IMR-90 (cell line): ENCODE measurements around the gene GCLC.
"Not testable (repeated sequence)": the region's sequence is repeated elsewhere in the genome, so short reads cannot be mapped to it uniquely, and the experiment has no call there.

Source experiments
- CTCF ChIP-seq: conservative IDR thresholded peaks from 2 replicates; pipeline ENCODE4 v1.5.1; 2012; ENCODE audit warnings: mild to moderate bottlenecking, low read depth, low read length, improper control_type of control experiment
- POLR2A ChIP-seq: IDR thresholded peaks from 2 replicates; pipeline ENCODE4 v1.6.1; 2012; ENCODE audit warnings: mild to moderate bottlenecking, low read depth, low read length
- RAD21 ChIP-seq: IDR thresholded peaks from 2 replicates; pipeline ENCODE4 v1.6.1; 2012; ENCODE audit warnings: low read length, improper control_type of control experiment
- RFX5 ChIP-seq: IDR thresholded peaks from 2 replicates; pipeline ENCODE4 v1.8.0; 2012; ENCODE audit warnings: low read depth, mild to moderate bottlenecking, low read length, moderate library complexity
- SMC3 ChIP-seq: fragments of 150-350 bp; IDR thresholded peaks from 2 replicates; pipeline ENCODE4 v1.6.1; 2016; ENCODE audit warnings: low read depth, mild to moderate bottlenecking, antibody characterized with exemption, low read length, moderate library complexity

- TF ChIP-seq CTCF, POLR2A, SMC3, RFX5, RAD21: not testable (repeated sequence)
Measured at GRCh38 chr6:53572379-53572778, 27.5 kb upstream of the GCLC start.
